ENCODE results near the gene C12orf57.

DNA sequence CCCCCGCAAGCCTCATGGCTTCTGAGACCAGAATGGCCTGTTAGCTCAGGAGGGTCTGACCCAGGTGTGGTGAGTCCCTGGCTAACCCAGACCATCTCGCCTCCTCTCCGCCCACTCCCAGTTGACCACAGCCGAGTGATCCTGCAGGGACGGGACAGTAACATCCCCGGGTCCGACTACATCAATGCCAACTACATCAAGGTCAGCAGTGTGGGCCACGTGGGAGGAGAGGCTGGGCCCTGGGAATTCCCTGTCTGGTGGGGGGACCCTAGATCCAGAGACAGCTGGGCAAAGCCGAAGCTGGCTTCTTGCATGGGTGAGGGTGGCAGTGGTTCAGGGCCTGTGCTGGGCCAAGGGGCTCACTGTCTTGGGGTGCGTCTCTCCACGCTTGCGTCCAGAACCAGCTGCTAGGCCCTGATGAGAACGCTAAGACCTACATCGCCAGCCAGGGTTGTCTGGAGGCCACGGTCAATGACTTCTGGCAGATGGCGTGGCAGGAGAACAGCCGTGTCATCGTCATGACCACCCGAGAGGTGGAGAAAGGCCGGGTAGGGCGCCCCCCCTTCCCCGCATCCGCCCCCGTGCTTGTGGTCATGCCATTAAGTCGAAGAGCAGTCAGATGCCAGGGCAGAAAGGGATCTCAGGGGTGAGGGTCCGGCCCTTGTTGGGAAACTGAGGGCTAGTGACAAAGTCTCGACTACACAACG is 12.4 kb downstream of the C12orf57 start:
- TF ChIP-seq SUZ12 (IDR thresholded peaks at IDR 0.05; ENCODE audit: low read length) (no peak), POLR2AphosphoS5 (IDR thresholded peaks at IDR 0.05; ENCODE audit: low read depth, low read length) (no peak), YY1 (IDR thresholded peaks at IDR 0.05; ENCODE audit: low read depth, low read length) (no peak)
- TF ChIP-seq, protein P1, sequence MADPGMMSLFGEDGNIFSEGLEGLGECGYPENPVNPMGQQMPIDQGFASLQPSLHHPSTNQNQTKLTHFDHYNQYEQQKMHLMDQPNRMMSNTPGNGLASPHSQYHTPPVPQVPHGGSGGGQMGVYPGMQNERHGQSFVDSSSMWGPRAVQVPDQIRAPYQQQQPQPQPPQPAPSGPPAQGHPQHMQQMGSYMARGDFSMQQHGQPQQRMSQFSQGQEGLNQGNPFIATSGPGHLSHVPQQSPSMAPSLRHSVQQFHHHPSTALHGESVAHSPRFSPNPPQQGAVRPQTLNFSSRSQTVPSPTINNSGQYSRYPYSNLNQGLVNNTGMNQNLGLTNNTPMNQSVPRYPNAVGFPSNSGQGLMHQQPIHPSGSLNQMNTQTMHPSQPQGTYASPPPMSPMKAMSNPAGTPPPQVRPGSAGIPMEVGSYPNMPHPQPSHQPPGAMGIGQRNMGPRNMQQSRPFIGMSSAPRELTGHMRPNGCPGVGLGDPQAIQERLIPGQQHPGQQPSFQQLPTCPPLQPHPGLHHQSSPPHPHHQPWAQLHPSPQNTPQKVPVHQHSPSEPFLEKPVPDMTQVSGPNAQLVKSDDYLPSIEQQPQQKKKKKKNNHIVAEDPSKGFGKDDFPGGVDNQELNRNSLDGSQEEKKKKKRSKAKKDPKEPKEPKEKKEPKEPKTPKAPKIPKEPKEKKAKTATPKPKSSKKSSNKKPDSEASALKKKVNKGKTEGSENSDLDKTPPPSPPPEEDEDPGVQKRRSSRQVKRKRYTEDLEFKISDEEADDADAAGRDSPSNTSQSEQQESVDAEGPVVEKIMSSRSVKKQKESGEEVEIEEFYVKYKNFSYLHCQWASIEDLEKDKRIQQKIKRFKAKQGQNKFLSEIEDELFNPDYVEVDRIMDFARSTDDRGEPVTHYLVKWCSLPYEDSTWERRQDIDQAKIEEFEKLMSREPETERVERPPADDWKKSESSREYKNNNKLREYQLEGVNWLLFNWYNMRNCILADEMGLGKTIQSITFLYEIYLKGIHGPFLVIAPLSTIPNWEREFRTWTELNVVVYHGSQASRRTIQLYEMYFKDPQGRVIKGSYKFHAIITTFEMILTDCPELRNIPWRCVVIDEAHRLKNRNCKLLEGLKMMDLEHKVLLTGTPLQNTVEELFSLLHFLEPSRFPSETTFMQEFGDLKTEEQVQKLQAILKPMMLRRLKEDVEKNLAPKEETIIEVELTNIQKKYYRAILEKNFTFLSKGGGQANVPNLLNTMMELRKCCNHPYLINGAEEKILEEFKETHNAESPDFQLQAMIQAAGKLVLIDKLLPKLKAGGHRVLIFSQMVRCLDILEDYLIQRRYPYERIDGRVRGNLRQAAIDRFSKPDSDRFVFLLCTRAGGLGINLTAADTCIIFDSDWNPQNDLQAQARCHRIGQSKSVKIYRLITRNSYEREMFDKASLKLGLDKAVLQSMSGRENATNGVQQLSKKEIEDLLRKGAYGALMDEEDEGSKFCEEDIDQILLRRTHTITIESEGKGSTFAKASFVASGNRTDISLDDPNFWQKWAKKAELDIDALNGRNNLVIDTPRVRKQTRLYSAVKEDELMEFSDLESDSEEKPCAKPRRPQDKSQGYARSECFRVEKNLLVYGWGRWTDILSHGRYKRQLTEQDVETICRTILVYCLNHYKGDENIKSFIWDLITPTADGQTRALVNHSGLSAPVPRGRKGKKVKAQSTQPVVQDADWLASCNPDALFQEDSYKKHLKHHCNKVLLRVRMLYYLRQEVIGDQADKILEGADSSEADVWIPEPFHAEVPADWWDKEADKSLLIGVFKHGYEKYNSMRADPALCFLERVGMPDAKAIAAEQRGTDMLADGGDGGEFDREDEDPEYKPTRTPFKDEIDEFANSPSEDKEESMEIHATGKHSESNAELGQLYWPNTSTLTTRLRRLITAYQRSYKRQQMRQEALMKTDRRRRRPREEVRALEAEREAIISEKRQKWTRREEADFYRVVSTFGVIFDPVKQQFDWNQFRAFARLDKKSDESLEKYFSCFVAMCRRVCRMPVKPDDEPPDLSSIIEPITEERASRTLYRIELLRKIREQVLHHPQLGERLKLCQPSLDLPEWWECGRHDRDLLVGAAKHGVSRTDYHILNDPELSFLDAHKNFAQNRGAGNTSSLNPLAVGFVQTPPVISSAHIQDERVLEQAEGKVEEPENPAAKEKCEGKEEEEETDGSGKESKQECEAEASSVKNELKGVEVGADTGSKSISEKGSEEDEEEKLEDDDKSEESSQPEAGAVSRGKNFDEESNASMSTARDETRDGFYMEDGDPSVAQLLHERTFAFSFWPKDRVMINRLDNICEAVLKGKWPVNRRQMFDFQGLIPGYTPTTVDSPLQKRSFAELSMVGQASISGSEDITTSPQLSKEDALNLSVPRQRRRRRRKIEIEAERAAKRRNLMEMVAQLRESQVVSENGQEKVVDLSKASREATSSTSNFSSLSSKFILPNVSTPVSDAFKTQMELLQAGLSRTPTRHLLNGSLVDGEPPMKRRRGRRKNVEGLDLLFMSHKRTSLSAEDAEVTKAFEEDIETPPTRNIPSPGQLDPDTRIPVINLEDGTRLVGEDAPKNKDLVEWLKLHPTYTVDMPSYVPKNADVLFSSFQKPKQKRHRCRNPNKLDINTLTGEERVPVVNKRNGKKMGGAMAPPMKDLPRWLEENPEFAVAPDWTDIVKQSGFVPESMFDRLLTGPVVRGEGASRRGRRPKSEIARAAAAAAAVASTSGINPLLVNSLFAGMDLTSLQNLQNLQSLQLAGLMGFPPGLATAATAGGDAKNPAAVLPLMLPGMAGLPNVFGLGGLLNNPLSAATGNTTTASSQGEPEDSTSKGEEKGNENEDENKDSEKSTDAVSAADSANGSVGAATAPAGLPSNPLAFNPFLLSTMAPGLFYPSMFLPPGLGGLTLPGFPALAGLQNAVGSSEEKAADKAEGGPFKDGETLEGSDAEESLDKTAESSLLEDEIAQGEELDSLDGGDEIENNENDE (IDR thresholded peaks at IDR 0.05; ENCODE audit: insufficient replicate concordance, low read length) = no peak

Data from H1 (cell line).